ENCODE measurements around the gene CDKN2B-AS1.

Gene CDKN2B-AS1

GRCh38 chr9:21968331-21969010, 26.1 kb upstream of the CDKN2B-AS1 start:
- DNase-seq (ENCODE audit: insufficient read length, low spot score) (no peak), FAIRE-seq (no peak)
- TF ChIP-seq TAF1 (IDR thresholded peaks at IDR 0.05; ENCODE audit: low read depth, low read length) (no peak), POU2F2 (IDR thresholded peaks at IDR 0.05; ENCODE audit: low read depth, low read length) (no peak)

GRCh38 chr9:21969011-21969940, 25.3 kb upstream of the CDKN2B-AS1 start:
- DNase-seq (ENCODE audit: insufficient read length, low spot score) (no peak), FAIRE-seq (no peak)
- no peak for TF ChIP-seq TAF1 (IDR thresholded peaks at IDR 0.05; ENCODE audit: low read depth, low read length)
- no peak for TF ChIP-seq PAX5 (IDR thresholded peaks at IDR 0.05; ENCODE audit: insufficient read depth, low read length, severe bottlenecking)
- no peak for TF ChIP-seq POLR2AphosphoS5 (IDR thresholded peaks at IDR 0.05; ENCODE audit: low read depth, low read length)
- TF ChIP-seq SPI1 (IDR thresholded peaks at IDR 0.05; ENCODE audit: low read depth, low read length) = no peak
- no peak for TF ChIP-seq POLR2A (IDR thresholded peaks at IDR 0.05; ENCODE audit: low read depth, low read length)
- no peak for TF ChIP-seq POU2F2 (IDR thresholded peaks at IDR 0.05; ENCODE audit: low read depth, low read length)

- TF ChIP-seq SPI1 (IDR thresholded peaks at IDR 0.05; ENCODE audit: low read depth, low read length) = no peak
- no peak for TF ChIP-seq POLR2AphosphoS5 (IDR thresholded peaks at IDR 0.05; ENCODE audit: low read depth, low read length)
- TF ChIP-seq PAX5 (IDR thresholded peaks at IDR 0.05; ENCODE audit: insufficient read depth, low read length, severe bottlenecking) = no peak
- TF ChIP-seq TAF1 (IDR thresholded peaks at IDR 0.05; ENCODE audit: low read depth, low read length) = no peak
- no peak for TF ChIP-seq POLR2A (IDR thresholded peaks at IDR 0.05; ENCODE audit: low read depth, low read length)
- TF ChIP-seq POU2F2 (IDR thresholded peaks at IDR 0.05; ENCODE audit: low read depth, low read length) = no peak
- no peak for FAIRE-seq
- no peak for DNase-seq (ENCODE audit: insufficient read length, low spot score)
Measured at GRCh38 chr9:21969951-21970799, 24.4 kb upstream of the CDKN2B-AS1 start.

GRCh38 chr9:21970800-21971640, 23.6 kb upstream of the CDKN2B-AS1 start:
- FAIRE-seq (peak; percentile 9), DNase-seq (ENCODE audit: insufficient read length, low spot score) (no peak)
- TF ChIP-seq SPI1 (IDR thresholded peaks at IDR 0.05; ENCODE audit: low read depth, low read length) = no peak
- no peak for TF ChIP-seq POLR2A (IDR thresholded peaks at IDR 0.05; ENCODE audit: low read depth, low read length)
- no peak for TF ChIP-seq PAX5 (IDR thresholded peaks at IDR 0.05; ENCODE audit: insufficient read depth, low read length, severe bottlenecking)
- TF ChIP-seq TAF1 (IDR thresholded peaks at IDR 0.05; ENCODE audit: low read depth, low read length) = no peak
- no peak for TF ChIP-seq POLR2AphosphoS5 (IDR thresholded peaks at IDR 0.05; ENCODE audit: low read depth, low read length)
- no peak for TF ChIP-seq POU2F2 (IDR thresholded peaks at IDR 0.05; ENCODE audit: low read depth, low read length)

- TF ChIP-seq PAX5 (IDR thresholded peaks at IDR 0.05; ENCODE audit: insufficient read depth, low read length, severe bottlenecking) = no peak
- TF ChIP-seq SPI1 (IDR thresholded peaks at IDR 0.05; ENCODE audit: low read depth, low read length) = no peak
- TF ChIP-seq POU2F2 (IDR thresholded peaks at IDR 0.05; ENCODE audit: low read depth, low read length) = no peak
- TF ChIP-seq POLR2AphosphoS5 (IDR thresholded peaks at IDR 0.05; ENCODE audit: low read depth, low read length) = no peak
- TF ChIP-seq TAF1 (IDR thresholded peaks at IDR 0.05; ENCODE audit: low read depth, low read length) = no peak
- no peak for TF ChIP-seq POLR2A (IDR thresholded peaks at IDR 0.05; ENCODE audit: low read depth, low read length)
- DNase-seq (ENCODE audit: insufficient read length, low spot score) = no peak
- FAIRE-seq = no peak
Measured at GRCh38 chr9:21972361-21972760, 22.2 kb upstream of the CDKN2B-AS1 start.

GRCh38 chr9:21974343-21974721, 20.3 kb upstream of the CDKN2B-AS1 start:
- FAIRE-seq = no peak
- DNase-seq (ENCODE audit: insufficient read length, low spot score) = no peak
- TF ChIP-seq POU2F2 (IDR thresholded peaks at IDR 0.05; ENCODE audit: low read depth, low read length) = no peak
- TF ChIP-seq SPI1 (IDR thresholded peaks at IDR 0.05; ENCODE audit: low read depth, low read length) = no peak
- no peak for TF ChIP-seq POLR2AphosphoS5 (IDR thresholded peaks at IDR 0.05; ENCODE audit: low read depth, low read length)
- TF ChIP-seq POLR2A (IDR thresholded peaks at IDR 0.05; ENCODE audit: low read depth, low read length) = no peak
- no peak for TF ChIP-seq TAF1 (IDR thresholded peaks at IDR 0.05; ENCODE audit: low read depth, low read length)
- TF ChIP-seq PAX5 (IDR thresholded peaks at IDR 0.05; ENCODE audit: insufficient read depth, low read length, severe bottlenecking) = no peak

GRCh38 chr9:21974722-21975409, 19.7 kb upstream of the CDKN2B-AS1 start:
- FAIRE-seq (no peak), DNase-seq (ENCODE audit: insufficient read length, low spot score) (no peak)
- TF ChIP-seq PAX5 (IDR thresholded peaks at IDR 0.05; ENCODE audit: insufficient read depth, low read length, severe bottlenecking) (no peak), POU2F2 (IDR thresholded peaks at IDR 0.05; ENCODE audit: low read depth, low read length) (no peak), SPI1 (IDR thresholded peaks at IDR 0.05; ENCODE audit: low read depth, low read length) (no peak), TAF1 (IDR thresholded peaks at IDR 0.05; ENCODE audit: low read depth, low read length) (no peak), POLR2AphosphoS5 (IDR thresholded peaks at IDR 0.05; ENCODE audit: low read depth, low read length) (no peak), POLR2A (IDR thresholded peaks at IDR 0.05; ENCODE audit: low read depth, low read length) (no peak)

Data from GM12891 (cell line).